HL-60/S4 (cell line): ENCODE results near the gene GALNT7.
"Not testable (repeated sequence)": the region's sequence is repeated elsewhere in the genome, so short reads cannot be mapped to it uniquely, and the experiment has no call there.

Experiments
- in situ Hi-C: fragments of 300-500 bp; cut with MboI; formaldehyde crosslinking; loops from 2 replicates; pipeline ENCODE4 v1.14.3; 2022; ENCODE audit warnings: low sequenced_read_pairs

The GALNT7 gene, protein sequence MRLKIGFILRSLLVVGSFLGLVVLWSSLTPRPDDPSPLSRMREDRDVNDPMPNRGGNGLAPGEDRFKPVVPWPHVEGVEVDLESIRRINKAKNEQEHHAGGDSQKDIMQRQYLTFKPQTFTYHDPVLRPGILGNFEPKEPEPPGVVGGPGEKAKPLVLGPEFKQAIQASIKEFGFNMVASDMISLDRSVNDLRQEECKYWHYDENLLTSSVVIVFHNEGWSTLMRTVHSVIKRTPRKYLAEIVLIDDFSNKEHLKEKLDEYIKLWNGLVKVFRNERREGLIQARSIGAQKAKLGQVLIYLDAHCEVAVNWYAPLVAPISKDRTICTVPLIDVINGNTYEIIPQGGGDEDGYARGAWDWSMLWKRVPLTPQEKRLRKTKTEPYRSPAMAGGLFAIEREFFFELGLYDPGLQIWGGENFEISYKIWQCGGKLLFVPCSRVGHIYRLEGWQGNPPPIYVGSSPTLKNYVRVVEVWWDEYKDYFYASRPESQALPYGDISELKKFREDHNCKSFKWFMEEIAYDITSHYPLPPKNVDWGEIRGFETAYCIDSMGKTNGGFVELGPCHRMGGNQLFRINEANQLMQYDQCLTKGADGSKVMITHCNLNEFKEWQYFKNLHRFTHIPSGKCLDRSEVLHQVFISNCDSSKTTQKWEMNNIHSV

DNA sequence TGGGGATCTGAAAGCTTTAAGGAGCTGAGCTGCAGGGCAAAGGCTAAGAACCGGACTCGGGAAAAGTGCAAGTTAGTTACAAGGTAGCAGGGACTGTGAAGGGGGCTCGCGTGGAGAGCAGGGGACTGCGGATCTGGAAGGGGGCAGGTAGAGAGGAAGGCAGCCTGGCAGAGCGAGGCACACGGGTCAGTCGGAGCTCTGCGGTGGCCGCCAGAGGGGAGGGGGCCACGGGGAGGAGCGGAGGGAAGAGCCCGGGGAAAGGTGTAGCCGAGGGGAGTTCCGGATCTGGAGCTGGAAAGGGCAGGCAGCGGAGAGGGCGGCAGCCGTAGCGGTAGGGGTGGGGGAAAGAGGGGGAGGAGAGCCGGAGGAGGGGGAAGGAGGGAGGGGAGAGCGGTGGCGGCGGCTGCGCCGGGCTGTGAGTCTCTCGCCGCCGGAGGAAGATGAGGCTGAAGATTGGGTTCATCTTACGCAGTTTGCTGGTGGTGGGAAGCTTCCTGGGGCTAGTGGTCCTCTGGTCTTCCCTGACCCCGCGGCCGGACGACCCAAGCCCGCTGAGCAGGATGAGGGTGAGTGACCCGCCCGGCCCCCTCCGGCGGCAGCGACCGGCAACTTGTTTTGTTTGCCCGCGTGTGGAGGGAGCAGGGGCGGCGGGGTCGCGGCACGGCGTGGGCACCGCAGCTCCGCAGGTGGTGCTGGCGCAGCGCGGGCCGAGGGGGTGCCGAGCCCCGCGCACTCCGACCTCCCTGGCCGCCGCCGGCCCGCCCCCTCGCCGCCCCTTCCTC, at the start of gene GALNT7:
TSS of gene GALNT7 (plus strand) at position 416 of the 782 bp plus-strand sequence. CDS start at position 441, 25 bp downstream.
- in situ Hi-C loops, result no loop called here

DNA sequence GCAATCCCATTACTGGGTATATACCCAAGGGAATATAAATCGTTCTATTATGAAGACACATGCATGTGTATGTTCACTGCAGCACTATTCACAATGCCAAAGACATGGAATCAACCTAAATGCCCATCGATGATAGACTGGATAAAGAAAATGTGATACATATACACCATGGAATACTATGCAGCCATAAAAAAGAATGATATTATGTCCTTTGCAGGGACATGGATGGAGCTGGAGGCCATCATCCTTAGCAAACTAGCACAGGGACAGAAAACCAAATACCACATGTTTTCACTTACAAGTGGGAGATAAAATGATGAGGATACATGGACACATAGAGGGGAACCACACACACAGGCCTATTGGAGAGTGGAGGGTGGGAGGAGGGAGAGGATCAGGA, 49.8 kb upstream of the GALNT7 start:
- in situ Hi-C loops, result not testable (repeated sequence)

DNA sequence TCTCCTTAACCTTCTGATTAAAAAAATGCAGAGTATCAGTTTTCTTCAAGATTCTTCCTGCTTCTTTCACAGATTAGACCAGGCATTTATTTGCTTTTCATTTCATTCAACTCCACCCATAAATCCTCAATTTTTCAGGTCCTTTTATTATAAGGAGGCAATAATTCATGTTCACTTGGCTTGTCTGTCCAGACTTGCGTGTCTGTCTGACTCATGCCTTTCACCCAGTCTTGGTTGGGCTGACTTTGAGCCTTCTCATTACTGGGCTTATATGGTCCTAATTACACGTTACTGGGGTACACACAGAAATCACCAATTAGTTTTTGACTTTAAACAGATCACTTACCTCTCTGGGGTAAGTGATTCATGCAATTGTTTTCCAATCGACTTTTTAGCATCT, 48.8 kb upstream of the GALNT7 start:
- in situ Hi-C loops, result no loop called here

DNA sequence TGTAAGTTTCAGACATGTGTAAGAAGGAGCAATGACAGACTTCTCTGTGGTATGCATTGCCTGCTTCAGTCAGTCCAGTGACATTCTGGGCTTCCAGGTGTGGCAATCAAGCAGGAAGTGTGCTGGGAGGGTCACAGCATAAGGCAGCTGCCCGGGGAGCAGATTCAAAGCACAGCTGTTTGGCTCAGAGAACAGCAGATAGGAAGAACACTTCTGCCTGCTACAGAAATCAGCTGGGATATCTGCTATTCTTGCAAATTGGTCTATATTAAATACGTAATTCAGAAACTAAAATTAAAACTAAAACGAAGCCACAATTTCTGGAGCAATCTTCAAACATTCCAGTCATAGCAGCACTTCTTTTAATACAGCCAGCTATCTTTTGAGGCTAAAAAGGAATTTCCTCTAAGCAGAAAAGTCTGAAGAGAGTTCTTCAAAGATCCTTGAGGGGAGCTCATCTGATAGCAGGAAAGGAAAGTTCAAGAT, 47.5 kb upstream of the GALNT7 start:
- in situ Hi-C loops, result no loop called here

DNA sequence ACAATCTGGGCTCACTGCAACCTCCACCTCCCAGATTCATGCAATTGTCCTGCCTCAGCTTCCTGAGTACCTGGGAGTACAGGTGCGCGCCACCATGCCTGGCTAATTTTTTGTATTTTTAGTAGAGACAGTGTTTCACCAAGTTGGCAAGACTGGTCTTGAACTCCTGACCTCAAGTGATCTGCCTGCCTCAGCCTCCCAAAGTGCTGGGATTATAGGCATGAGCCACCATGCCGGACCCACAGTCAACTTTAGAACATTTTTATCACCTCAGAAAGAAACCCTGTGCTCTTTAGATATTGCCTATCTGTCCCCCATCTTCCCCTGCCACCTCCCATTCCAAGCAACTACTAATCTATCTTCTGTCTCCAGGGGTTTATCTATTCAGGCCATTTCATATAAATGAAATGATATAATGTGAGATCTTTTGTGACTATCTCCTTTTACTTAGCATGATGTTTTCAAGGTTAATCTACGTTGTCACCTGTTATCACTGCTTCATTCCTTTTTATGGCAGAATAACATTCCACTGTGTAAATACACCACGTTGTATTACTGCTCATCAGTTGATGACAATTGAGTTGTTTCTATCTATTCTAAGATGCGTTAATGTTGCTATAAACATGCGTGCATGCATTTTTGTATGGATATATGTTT, 44.3 kb upstream of the GALNT7 start:
- in situ Hi-C loops, result no loop called here

DNA sequence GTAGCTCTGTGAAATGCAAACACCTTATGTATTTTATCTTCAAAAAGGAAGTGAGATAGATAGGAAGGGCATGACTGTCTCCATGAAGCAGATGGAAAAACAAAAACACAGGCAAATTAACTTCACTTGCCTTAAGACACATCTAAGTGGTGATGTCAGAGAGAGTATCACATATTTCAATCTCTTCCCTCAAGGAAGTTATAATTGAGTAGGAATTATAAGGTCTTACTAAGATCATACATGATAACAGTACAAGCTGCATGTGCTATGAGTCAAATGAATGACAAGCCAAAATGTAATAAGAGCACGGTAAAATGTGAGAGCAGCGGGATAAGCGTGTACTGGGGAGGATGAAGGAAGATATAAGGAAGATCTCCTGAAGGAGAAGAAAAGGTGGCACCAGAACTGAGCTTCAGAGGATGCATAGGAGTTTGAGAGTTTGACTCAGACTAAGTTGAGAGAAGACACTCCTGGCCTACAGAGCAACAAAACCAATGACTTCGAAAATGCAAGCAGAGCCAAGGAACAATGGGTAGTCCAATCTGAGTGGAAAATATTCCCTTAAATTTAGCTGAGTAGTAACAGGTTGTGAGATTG, 43.3 kb upstream of the GALNT7 start:
- in situ Hi-C loops, result no loop called here

DNA sequence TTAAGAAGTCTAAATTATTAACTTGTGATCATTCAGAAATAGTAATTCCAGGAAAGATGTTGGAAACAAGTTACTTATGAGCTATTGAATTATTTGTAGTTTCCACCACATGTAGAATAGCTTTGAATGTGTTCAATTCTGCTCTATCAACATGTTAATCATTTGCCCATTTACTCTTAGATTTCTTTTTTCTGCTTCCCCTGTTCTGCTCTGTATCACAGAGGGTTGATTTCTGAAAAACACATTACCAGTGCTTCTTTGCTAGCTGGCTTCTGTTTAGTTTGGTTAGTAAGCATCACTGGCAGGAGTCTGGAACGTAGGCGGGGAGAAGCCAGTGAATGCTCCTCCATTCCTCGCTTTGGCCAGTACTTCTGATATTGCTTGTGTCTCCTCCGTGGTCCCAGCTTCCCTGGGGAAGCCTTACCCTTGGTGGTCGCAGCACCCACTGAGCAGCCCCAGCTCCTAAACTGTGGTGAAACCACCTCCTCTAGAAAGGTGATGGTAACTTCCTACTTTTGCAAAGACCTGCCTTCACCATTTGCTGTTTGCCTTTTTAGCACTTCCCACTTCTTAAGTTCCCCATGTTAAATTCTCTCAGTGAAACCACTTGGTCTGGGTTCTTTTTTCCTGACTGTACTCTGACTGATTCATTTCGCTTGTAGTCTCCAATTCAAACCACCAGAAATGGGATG, 40.3 kb upstream of the GALNT7 start:
- in situ Hi-C loops, result no loop called here

DNA sequence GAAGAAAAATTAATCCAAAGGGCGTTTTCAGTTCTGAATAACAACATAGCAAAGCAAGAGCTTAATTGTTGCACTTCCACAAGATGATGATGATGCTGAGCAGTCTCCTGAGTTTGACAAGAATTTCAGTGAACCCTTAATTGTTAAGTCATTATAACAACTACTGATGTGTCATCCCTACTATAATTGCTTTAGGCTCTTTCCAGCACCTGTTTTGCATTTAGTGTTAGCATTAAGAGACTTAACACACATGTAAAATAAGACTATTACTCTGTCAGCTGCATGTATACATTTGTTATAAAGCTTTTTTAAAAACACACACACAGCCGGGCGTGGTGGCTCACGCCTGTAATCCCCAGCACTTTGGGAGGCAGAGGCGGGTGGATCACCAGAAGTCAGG, 37.9 kb upstream of the GALNT7 start:
- in situ Hi-C loops, result no loop called here

DNA sequence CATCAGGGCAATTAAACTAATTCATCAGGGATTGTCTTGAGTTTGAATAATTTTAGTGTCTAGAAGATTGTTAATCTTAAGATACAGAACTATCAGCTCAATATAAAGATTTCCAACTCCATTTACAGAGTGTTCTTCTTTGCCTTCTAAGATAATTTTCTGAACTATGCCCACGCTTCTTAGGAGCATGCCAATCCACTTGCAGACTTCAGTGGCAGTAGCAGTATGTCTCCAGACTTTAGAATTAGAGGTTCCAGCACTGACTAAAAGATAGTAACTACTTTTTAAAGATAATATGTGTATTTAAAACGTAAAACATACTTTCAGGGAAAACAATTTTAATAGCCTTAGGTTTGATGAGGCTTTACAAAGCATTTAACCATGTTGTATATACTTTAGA, 34.2 kb upstream of the GALNT7 start:
- in situ Hi-C loops, result no loop called here

DNA sequence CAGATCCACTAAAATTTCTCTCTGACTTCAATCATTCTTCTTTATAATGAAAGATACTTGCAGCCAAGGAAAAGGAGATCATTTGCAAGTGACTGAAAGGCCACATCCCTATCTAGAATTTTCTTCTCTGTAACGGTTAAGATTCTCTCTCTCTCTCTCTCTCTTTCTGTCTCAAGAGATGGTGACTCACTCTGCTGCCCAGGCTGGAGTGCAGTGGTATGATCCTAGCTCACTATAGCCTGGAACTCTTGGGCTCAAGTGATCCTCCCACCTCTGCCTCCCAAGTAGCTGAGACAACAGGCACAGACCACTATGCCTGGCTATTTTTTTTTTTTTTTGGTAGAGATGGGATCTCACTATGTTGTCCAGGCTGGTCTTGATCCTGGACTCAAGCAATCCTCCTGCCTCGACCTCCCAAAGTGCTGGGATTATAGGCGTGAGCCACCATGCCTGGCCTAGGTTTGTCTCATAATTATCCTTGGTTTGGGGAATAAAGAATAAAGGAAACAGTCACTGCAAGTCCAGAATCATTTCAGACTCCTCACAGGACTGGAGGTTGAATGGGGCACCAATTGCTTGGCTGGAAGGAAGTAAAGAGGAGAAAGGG, 33.3 kb upstream of the GALNT7 start:
- in situ Hi-C loops, result no loop called here

DNA sequence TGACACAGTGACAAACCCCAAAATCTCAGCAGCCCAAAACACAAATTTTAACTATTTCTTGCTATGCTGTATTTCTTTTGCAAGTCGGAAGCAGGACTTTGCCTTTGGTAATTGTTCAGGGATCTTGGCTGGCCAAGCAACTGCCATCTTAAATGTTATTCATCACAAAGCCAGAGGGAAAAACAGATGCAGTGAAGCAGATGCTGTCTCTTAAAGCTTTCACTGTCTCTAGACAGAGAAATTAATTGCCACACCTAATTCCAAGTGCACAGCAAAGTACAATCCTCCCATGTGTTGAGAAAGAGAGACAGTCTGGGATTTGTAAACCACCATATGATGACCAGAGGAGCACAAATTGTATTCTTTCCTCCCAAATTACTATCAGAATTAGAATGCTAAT, 30.0 kb upstream of the GALNT7 start:
- in situ Hi-C loops, result no loop called here

DNA sequence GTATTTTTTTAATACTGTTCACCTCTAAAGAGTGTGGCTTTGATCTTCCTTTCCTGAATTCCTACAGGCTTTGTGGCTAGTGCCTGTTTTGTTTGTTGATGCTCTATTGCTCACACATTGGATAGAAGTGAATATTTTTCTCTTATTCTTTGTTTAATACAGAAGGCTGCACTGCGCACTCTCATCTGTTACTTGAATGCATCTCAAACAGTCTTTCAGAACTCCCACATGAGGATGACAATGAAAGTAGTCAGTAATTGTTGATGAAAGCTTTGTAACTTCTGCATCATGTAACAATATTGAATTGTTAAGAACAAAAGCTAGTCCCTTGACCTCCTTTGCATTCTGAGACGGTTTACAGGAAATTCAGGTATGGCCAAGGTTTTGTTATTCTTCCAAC, 29.1 kb upstream of the GALNT7 start:
- in situ Hi-C loops, result no loop called here

DNA sequence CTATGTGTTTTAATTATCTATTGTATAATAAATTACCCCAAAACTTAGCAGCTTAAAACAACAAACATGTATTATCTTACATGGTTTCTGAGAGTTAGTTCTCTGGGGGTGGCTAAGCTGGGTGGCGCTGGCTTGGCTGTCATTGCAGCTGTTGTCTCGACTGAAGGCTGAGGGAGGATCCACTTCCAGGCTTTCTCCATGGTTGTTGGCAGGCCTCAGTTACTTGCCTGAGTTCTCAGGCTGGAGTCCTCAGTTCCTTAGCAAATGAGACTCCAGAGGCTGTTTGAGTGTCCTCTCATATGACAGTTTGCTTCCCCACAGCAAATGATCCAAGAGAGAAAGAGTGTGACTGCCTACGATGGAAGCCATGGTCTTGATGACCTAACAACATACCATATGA, 23.5 kb upstream of the GALNT7 start:
- in situ Hi-C loops, result no loop called here

DNA sequence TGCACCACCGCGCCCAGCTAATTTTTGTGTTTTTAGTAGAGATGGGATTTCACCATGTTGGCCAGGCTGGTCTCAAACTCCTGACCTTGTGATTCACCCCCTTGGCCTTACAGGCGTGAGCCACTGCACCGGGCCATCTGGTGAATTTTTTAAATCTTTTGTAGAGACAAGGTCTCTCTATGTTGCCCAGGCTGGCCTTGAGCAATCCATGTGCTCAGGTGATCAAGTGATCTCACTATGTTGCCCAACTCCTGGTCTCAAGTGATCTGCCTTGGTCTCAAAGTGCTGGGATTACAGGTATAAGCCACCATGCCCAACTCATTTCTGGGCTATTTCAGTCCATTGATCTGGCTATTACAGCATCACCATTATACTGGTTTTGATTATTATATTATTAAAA, 22.2 kb upstream of the GALNT7 start:
- in situ Hi-C loops, result no loop called here

DNA sequence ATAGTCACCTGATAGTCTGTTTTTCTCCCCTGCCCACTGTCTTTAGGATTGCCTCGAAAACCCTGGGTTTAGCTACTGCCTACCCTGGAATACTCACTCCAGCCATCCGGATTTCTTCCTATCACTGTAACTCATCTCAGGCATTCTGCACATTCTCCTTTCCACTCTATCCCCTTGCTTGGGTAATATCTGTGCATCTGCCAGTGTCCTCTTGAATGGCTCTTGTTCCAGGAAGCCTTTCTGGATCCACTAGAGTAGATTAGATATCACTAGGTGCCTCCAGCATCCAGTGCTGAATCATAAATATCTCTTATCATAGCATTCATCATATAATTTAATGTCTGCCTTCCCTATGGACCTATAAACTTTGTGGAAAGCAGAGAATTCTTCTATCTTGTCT, 17.1 kb upstream of the GALNT7 start:
- in situ Hi-C loops, result no loop called here

DNA sequence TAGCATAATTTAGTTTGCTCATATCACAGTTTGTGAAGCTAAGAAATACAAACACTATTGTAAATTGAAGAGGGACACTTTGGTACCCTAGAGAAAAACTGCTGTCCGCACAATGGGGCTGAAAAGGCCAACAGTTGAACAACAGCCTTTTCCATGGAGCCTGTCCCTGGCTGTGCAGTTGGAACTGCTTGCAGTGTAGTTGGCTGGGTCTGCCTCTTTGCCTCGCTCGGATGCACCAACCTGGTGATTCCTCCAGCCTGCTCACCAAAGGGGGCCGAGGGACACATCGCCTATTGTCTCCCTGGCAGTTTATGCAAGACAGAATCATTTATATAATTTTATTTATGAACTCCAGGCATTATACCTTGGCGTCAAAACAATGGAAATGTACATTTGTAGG, 16.5 kb upstream of the GALNT7 start:
- in situ Hi-C loops, result no loop called here

DNA sequence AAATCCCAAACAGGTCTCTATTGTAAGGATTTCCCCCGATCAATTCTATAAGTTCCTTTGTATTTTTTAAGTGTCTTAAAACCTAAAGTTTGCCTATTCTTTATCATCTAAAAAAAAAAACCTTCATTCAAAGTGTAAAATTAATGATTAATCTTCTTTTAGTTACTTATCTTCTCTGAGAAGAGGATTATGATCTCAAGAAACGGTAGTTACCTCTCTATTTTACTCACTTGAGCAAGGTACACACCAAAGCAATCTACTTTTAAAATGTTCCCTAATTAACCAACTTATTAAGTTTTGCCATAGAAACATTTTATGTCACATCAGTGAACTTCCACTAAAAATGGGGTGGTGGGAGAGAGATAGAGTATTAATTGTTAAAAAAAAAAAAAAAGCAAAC, 15.2 kb upstream of the GALNT7 start:
- in situ Hi-C loops, result no loop called here

DNA sequence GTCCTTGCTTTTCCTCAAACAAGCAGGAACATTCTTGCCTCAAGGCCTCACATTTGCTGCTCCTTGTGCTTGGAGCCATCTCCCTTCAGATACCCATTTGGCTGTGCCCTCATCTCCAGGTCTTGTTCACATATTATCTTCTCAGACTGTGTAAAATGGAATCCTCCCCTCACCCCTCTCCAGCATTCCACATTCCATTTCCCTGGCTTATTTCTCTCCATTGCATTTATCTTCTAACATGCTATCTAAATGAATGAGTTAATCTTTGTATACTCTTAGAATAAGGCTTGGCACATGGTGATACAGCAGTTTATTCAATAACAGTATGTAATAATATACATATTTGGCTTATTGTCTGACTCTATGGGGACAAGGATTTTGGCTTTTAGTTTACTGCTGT, 8.8 kb upstream of the GALNT7 start:
- in situ Hi-C loops, result no loop called here

DNA sequence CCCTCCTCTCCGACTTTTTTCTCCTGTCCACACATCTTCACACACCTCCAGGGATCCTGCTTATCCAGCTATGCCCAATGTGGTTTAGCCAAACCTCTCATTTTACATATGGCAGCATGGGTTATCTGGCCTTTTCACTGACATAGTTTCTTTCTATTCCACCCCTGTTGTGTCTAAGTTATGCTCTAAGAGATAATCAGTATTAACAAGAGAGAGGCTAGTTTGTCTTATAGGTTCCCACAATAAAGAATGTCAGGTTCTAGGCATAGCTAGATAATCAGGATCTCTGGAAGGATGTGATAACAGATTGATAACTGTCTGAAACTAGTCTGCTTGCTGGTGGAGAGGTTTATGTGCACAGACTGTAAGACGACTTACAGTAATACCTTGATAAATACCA, 7.7 kb upstream of the GALNT7 start:
- in situ Hi-C loops, result no loop called here

DNA sequence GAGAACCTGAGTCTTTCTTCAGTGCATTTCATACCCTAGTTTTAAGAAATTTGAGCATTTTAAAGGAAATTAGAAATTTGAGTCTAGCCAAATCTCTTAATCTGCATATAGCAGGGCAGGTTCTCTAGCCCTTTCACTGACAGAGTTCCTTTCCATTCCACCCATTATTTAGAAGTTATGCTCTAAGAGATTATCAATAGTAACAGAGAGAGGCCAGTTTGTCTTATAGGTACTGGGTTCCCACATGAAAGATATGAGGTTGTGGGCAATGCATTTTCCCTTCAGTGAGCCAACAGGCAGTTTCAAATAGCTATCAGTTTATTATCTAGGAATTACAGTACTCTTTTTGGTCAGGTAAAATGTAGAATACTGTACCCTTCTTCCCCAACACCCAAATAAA, 7.3 kb upstream of the GALNT7 start:
- in situ Hi-C loops, result no loop called here
